B cell (primary cell): ENCODE data around the gene ANLN. TPM values are rescaled to one million over a fixed set of nuclear protein-coding genes. Genes with fewer than 3 reads are reported as not detected.

Source experiments
- ATAC-seq: fragments of 200-7000 bp; cut with Tn5 transposase; one replicate; pipeline ENCODE4 v1.10.0; 2021; ENCODE audit warnings: low read depth, mild to moderate bottlenecking, moderate number of reproducible peaks, moderate library complexity
- CTCF ChIA-PET: fragments of 350-600 bp; sonication (Branson Sonifier 250); formaldehyde crosslinking; loops from one replicate; lab custom pipeline; 2021; ENCODE audit warnings: antibody characterized with exemption, inconsistent platforms; lab: Charles Lee
- POLR2A ChIA-PET: fragments of 350-600 bp; sonication (Branson Sonifier 250); formaldehyde crosslinking; loops from one replicate; lab custom pipeline; 2021; ENCODE audit warnings: antibody characterized with exemption; lab: Charles Lee
- DNase-seq: peaks from one replicate; pipeline ENCODE4 v3.0.0; 2013
- H2AFZ ChIP-seq: 2 replicates; pipeline ENCODE4 v1.6.1; 2012; ENCODE audit warnings: mild to moderate bottlenecking, low read depth, low read length; ENCODE audit not compliant: insufficient read depth, poor library complexity, severe bottlenecking
- H3K27ac ChIP-seq, 2 donors: 1 replicate in 1 of 2; 2 replicates in 1 of 2; pipeline ENCODE4 v1.5.1; 2012 to 2013; ENCODE audit warnings: low read length in 2 of 2, mild to moderate bottlenecking in 2 of 2, moderate library complexity in 1 of 2
- H3K27me3 ChIP-seq, 4 experiments: fragments of 200-600 bp in 1 of 4; sonication (generic) in 1 of 4; replicated peaks in 1 of 4; 1 replicate in 2 of 4; 2 replicates in 2 of 4; pipeline versions ENCODE4 v1.6.1 to v1.7.0; 2013 to 2016; ENCODE audit warnings: low read length in 3 of 4, mild to moderate bottlenecking in 2 of 4, mixed read lengths in 1 of 4, moderate library complexity in 1 of 4; ENCODE audit not compliant: insufficient read depth in 4 of 4, control insufficient read depth in 3 of 4; ENCODE audit errors: control extremely low read depth in 1 of 4
- H3K36me3 ChIP-seq, 2 experiments: replicated peaks in 1 of 2; 1 replicate in 1 of 2; 2 replicates in 1 of 2; pipeline versions ENCODE4 v1.6.1 to v1.7.1; 2013; ENCODE audit warnings: low read length in 1 of 2; ENCODE audit not compliant: insufficient read depth in 2 of 2, control insufficient read depth in 1 of 2; ENCODE audit errors: control extremely low read depth in 1 of 2, extremely low read depth in 1 of 2
- H3K4me1 ChIP-seq, 2 donors: fragments of 200-600 bp in 1 of 2; sonication (generic) in 1 of 2; 1 replicate in 1 of 2; 2 replicates in 1 of 2; pipeline versions ENCODE4 v1.5.1 to v1.6.1; 2013 to 2017; ENCODE audit warnings: low read length in 2 of 2; ENCODE audit not compliant: control insufficient read depth in 2 of 2, insufficient read depth in 2 of 2
- H3K4me2 ChIP-seq: replicated peaks from 2 replicates; pipeline ENCODE3; 2012; ENCODE audit warnings: mild to moderate bottlenecking, low read depth, low read length; ENCODE audit not compliant: poor library complexity, severe bottlenecking
- H3K4me3 ChIP-seq, 5 experiments: fragments of 200-600 bp in 1 of 5; sonication (generic) in 1 of 5; 1 replicate in 3 of 5; 2 replicates in 2 of 5; pipeline versions ENCODE4 v1.5.1 to v1.7.0; 2011 to 2016; ENCODE audit warnings: low read length in 4 of 5, mild to moderate bottlenecking in 4 of 5, low read depth in 2 of 5, control low read depth in 1 of 5, moderate library complexity in 1 of 5; ENCODE audit not compliant: insufficient read depth in 1 of 5; ENCODE audit errors: control extremely low read depth in 1 of 5, extremely low read depth in 1 of 5
- H3K79me2 ChIP-seq: fragments of 200-600 bp; sonication (generic); one replicate; pipeline ENCODE4 v1.6.0; 2016; ENCODE audit warnings: low read length; ENCODE audit not compliant: control insufficient read depth, insufficient read depth
- H3K9ac ChIP-seq: fragments of 200-600 bp; sonication (generic); 2 replicates; pipeline ENCODE4 v1.6.1; 2017; ENCODE audit warnings: mild to moderate bottlenecking, low read length, moderate library complexity
- H3K9me3 ChIP-seq, 3 donors: one replicate each; pipeline versions ENCODE4 v1.6.1 to v1.7.1; 2013; ENCODE audit warnings: low read length in 2 of 3; ENCODE audit not compliant: control insufficient read depth in 2 of 3, insufficient read depth in 1 of 3; ENCODE audit errors: control extremely low read depth in 1 of 3
- H4K20me1 ChIP-seq: 2 replicates; pipeline ENCODE4 v1.6.0; 2012; ENCODE audit warnings: mild to moderate bottlenecking, low read length; ENCODE audit not compliant: insufficient read depth, control insufficient read depth, poor library complexity, severe bottlenecking
- H3K27ac Mint-ChIP-seq: one replicate; pipeline ENCODE4 v1.8.0; 2021; ENCODE audit warnings: mixed read lengths
- H3K27me3 Mint-ChIP-seq: one replicate; pipeline ENCODE4 v1.8.0; 2021; ENCODE audit warnings: mixed read lengths
- H3K4me1 Mint-ChIP-seq: one replicate; pipeline ENCODE4 v1.8.0; 2021; ENCODE audit warnings: mixed read lengths
- H3K4me3 Mint-ChIP-seq: one replicate; pipeline ENCODE4 v1.8.0; 2021; ENCODE audit warnings: mixed read lengths
- H3K9me3 Mint-ChIP-seq: one replicate; pipeline ENCODE4 v1.8.0; 2022; ENCODE audit warnings: mixed read lengths; ENCODE audit not compliant: insufficient read depth
- EZH2 ChIP-seq: IDR thresholded peaks from 2 replicates; pipeline ENCODE4 v1.6.1; 2012; ENCODE audit warnings: borderline replicate concordance, low read depth, mild to moderate bottlenecking, moderate library complexity, low read length; ENCODE audit not compliant: insufficient read depth, poor library complexity, severe bottlenecking
- WGBS: methylation state at CpG from one replicate; pipeline ENCODE4 v1.1.5; 2013; ENCODE audit warnings: missing lambda C conversion rate; ENCODE audit not compliant: insufficient coverage; 5-methylcytosine and 5-hydroxymethylcytosine counted together
- intact Hi-C: fragments of 100-400 bp; cut with micrococcal nuclease; formaldehyde crosslinking; loops from one replicate; pipeline ENCODE4 v1.10.0; 2022
- polyA plus RNA-seq: library from polyadenylated mRNA; depleted of rRNA; stranded (reverse); fragments of >200 nt; gene quantifications from 2 replicates; pipeline ENCODE4 v1.2.3, GENCODE V29; 2012
- total RNA-seq, 2 donors: library from RNA; stranded (reverse); fragments of 120-200 nt in 1 of 2; gene quantifications; 1 replicate in 1 of 2; 2 replicates in 1 of 2; pipeline versions ENCODE4 v1.2.3 to v1.2.4, GENCODE V29; 2013 to 2022
- TF ChIP-seq, protein P1 (sequence below): fragments of 200-600 bp; IDR thresholded peaks from one replicate; pipeline ENCODE4 v1.8.0; 2022; ENCODE audit warnings: antibody characterized with exemption, mild to moderate bottlenecking

Gene ANLN
- total and polyA plus RNA-seq, 2 donors (not counting 1 experiment from before 2014, with no cell fraction given) = 0.19 to 0.32 TPM

DNA sequence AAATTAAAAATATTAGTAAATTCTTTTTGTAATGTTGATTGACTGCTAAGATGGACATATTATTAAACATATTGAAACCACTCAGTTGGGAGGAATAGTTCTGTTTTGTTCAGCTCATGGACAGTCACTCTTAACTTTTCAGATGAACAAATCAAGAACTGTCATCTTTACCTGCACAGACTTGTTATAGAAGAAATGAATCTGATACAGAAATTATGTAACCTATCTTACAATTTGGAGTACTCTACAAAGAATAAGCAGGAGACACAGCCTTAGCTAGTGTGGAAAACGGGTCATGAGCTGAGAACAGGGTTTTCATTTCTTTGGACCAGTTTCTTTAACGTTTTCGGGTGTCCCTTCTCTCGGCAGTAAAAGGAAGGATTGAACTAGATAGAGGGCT, 1.2 kb upstream of the ANLN start:
- Histone ChIP-seq H3K4me2 (no peak overlapping the region), H3K79me2 (peaks cover 4% of the 10 kb centered on the region), H3K4me1 (peaks cover 12 to 17% of the 10 kb centered on the region in 2 donors), H3K27ac (peak overlapping the region in 1 of 2 donors; percentile 7), H3K9ac (no peak overlapping the region), H3K27me3 (peaks cover 0 to 4% (median 0%) of the 10 kb centered on the region in 4 experiments), H3K36me3 (no peaks in the 10 kb centered on the region), H2AFZ (peak overlapping the region; percentile 84), H4K20me1 (no peaks in the 10 kb centered on the region), H3K9me3 (no peaks in the 10 kb centered on the region), H3K4me3 (no peak overlapping the region)
- Mint-ChIP-seq H3K27ac (peak overlapping the region; percentile 29), H3K9me3 (no peaks in the 10 kb centered on the region), H3K27me3 (peaks cover 3% of the 10 kb centered on the region), H3K4me1 (peaks cover 24% of the 10 kb centered on the region), H3K4me3 (peak overlapping the region; percentile 88)
- no CpG with 5 or more reads among the region's 4 CpGs for WGBS
- TF ChIP-seq, protein P1, sequence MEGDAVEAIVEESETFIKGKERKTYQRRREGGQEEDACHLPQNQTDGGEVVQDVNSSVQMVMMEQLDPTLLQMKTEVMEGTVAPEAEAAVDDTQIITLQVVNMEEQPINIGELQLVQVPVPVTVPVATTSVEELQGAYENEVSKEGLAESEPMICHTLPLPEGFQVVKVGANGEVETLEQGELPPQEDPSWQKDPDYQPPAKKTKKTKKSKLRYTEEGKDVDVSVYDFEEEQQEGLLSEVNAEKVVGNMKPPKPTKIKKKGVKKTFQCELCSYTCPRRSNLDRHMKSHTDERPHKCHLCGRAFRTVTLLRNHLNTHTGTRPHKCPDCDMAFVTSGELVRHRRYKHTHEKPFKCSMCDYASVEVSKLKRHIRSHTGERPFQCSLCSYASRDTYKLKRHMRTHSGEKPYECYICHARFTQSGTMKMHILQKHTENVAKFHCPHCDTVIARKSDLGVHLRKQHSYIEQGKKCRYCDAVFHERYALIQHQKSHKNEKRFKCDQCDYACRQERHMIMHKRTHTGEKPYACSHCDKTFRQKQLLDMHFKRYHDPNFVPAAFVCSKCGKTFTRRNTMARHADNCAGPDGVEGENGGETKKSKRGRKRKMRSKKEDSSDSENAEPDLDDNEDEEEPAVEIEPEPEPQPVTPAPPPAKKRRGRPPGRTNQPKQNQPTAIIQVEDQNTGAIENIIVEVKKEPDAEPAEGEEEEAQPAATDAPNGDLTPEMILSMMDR = no peak
- TF ChIP-seq EZH2 = no peak
- POLR2A ChIA-PET = interaction anchor here (0.5 to 0.7 kb wide), 2 partner anchors 227 to 739 kb away, joined by 4 to 6 read pairs; no protein-coding TSS in a partner anchor
- CTCF ChIA-PET = interaction anchor here (1.2 to 1.5 kb wide), 2 partner anchors 10 to 21 kb away, joined by 3 to 4 read pairs; no protein-coding TSS in a partner anchor
- ATAC-seq (no peak), DNase-seq (no peak)
- intact Hi-C loops = no loop called here
